Measurements from ENCODE around the gene ABCC1.

The ABCC1 gene

GRCh38 chr16:15970743-15971439, 21.5 kb downstream of the ABCC1 start:
- H3K27ac ChIP-seq, result no peak overlapping the region
- TF ChIP-seq CTCF (IDR thresholded peaks at IDR 0.05), result no peak
- TF ChIP-seq ZFX (IDR thresholded peaks at IDR 0.05; ENCODE audit: borderline replicate concordance), result no peak

- no peak overlapping the region for H3K27ac ChIP-seq
- TF ChIP-seq ZFX (IDR thresholded peaks at IDR 0.05; ENCODE audit: borderline replicate concordance) (no peak), CTCF (IDR thresholded peaks at IDR 0.05) (no peak)
Measured at GRCh38 chr16:15971440-15971815, 22.0 kb downstream of the ABCC1 start.

GRCh38 chr16:15972046-15972868, 22.8 kb downstream of the ABCC1 start:
- no peak overlapping the region for H3K27ac ChIP-seq
- TF ChIP-seq ZFX (IDR thresholded peaks at IDR 0.05; ENCODE audit: borderline replicate concordance), result no peak
- no peak for TF ChIP-seq CTCF (IDR thresholded peaks at IDR 0.05)

- H3K27ac ChIP-seq, result no peak overlapping the region
- no peak for TF ChIP-seq CTCF (IDR thresholded peaks at IDR 0.05)
- no peak for TF ChIP-seq ZFX (IDR thresholded peaks at IDR 0.05; ENCODE audit: borderline replicate concordance)
Measured at GRCh38 chr16:15973421-15973820, 24.0 kb downstream of the ABCC1 start.

- TF ChIP-seq ZFX (IDR thresholded peaks at IDR 0.05; ENCODE audit: borderline replicate concordance), result no peak
- no peak for TF ChIP-seq CTCF (IDR thresholded peaks at IDR 0.05)
- H3K27ac ChIP-seq, result no peak overlapping the region
Measured at GRCh38 chr16:15974057-15974456, 24.6 kb downstream of the ABCC1 start.

- TF ChIP-seq CTCF (IDR thresholded peaks at IDR 0.05) (no peak), ZFX (IDR thresholded peaks at IDR 0.05; ENCODE audit: borderline replicate concordance) (no peak)
- no peak overlapping the region for H3K27ac ChIP-seq
Measured at GRCh38 chr16:15975172-15975571, 25.8 kb downstream of the ABCC1 start.

- TF ChIP-seq CTCF (IDR thresholded peaks at IDR 0.05) (no peak), ZFX (IDR thresholded peaks at IDR 0.05; ENCODE audit: borderline replicate concordance) (no peak)
- no peak overlapping the region for H3K27ac ChIP-seq
Measured at GRCh38 chr16:15976225-15976812, 26.9 kb downstream of the ABCC1 start.

Measured in 22Rv1 (cell line).